Measurements from ENCODE around the gene C22orf15.

The C22orf15 gene

DNA sequence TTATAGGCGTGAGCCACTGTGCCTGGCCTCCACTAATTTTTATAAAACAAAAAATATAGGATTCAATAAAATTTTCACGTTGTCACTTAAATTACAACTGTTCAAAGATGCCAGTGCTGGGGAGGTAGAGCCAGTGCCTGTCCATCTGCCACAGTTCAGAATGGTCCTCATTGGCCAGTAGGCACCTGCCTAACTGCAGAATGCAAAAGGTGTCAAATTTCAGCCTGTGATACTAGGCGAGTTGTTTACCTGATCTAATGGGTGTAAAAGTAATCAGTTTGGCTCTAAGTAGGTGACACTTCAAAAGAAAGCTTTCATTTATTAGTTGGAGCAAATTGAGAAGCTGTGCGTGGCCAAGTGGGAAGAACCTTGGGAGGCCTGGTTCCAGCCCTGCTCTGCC is 26.3 kb downstream of the C22orf15 start:
- no peak for DNase-seq (ENCODE audit: low read depth)

DNA sequence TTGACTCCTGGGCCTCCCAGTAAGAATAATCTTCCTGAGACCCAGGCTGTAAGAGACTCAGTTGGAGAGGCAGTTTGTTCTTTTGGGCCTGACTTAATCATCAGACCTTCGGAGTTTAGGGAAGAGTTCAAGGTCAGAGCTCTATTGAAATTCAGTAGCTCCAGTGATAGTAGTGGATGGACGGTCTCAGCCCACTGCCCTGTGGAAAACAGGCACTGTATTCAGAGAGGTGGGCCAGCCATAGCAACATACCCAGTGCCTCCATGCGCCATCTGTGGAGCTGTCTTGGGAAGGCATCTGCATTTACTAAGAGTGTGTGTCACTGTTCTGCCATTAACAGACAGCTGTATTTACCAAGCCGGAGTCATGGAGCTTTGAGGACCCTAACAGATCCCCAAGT is 26.8 kb downstream of the C22orf15 start:
- no peak for DNase-seq (ENCODE audit: low read depth)

DNA sequence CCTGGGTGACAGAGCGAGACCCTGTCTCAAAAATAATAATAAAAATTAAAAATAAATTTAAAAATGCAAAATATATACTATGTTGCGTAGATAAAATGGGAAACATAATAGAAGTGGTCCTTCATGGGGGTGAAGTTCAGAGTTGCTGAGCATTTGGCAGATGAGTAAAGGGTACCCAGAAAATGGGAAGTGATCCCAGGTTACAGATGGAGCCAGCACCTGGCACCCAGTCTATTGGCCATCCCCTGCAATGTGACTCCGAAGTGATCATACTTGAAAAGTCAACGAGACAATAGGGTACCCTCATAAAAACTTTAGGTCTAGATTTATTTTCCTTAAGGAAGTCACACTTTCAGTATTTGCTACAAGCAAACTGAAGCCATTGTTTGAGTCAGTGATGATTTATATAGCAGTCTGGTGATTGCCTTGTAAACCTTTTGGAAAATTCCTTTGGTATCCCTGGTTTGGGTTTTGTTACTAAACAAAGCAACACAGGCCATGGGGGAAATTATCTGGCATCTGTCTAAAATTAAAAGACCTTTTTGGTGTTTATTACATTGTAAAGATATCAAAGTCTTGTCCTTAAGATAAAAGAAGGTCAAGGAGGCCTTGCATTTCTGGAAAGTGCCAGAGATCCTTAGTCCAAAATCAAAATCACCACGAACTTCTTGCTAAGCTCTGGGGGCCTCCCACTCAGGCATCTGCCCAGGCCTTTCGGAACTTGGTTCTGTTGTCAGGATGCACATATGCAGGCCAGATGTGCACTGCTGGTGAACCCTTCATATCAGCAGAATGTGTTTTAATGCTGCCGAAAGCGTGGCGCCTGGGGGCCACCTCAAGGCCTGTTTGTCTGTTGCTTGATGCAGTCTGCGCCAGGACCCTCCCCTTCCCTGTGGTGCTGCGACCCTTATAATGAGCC is 28.3 kb downstream of the C22orf15 start:
- no peak for DNase-seq (ENCODE audit: low read depth)

DNA sequence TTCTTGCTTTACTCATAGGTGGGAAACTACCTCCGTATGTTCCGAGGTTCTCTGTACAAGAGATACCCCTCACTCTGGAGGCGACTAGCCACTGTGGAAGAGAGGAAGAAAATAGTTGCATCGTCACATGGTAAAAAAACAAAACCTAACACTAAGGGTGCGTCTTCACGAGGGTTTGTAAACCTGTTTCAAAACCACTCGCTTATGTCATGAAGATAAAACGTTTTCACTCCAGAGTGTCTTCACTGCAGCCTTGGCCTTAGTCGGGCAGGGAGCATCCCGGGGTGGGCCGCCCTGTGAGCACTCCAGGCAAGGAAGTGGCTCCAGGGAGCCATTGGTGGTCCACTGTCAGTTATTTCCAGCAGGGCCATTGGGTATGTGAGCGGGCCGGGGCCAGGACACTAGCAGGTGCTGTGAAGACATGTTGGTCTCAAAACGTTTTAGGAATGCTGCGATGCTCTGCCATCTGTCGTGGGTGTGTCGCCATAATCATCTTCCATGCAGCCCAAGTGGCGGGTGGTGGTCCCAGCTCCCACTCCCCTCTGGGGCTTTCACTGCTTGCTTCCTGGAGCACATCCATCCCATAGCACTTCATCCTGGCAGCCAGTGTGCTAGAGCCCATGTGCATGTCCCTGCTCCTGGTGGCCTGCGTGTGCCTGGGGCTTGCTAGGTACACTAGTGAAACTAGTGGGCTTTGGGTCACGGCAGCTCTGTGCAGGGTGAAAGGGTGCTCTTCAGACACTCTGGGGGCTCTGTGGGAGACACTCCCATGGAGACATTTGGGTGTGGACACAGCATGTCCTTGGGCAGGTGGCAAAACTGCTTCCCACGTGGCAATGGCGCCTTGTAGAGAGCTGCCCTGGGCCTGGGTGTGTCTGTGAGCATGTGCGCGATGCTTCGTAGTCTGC is 29.2 kb downstream of the C22orf15 start:
- DNase-seq (ENCODE audit: low read depth): no peak

DNA sequence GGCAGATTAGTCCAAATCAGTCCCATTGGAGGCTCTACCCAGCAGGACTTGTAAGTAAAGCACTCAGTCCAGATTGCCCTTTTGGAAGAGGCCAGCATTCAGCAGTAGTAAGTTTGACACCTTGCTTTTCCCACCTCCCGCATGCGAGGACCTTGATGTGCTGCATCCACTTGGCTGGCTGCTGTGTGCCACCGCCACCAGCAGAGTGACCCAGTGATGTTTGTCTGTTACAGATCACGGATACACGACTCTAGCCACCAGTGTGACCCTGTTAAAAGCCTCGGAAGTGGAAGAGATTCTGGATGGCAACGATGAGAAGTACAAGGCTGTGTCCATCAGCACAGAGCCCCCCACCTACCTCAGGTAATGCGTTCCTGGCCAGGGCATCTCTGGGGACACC is 30.5 kb downstream of the C22orf15 start:
- no peak for DNase-seq (ENCODE audit: low read depth)

DNA sequence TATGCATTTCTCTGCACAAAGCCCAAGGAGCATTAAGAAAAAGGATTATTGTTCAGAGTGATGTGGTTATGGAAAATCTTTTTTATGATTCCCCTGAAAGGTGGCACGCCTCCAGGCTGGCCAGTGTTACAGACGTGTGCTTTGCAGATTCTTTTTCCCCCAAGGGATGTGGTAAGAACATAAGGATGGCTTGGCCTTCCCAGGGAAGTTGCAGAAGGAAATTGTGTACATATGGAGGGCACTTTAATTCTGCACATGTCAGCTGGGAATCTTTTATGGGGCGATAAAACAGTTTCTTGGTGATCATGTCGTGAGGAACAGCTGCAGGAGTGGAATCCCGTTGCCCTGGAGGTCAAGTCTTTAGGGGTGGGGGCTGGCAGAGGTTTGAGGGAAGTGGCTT is 33.7 kb downstream of the C22orf15 start:
- no peak for DNase-seq (ENCODE audit: low read depth)

DNA sequence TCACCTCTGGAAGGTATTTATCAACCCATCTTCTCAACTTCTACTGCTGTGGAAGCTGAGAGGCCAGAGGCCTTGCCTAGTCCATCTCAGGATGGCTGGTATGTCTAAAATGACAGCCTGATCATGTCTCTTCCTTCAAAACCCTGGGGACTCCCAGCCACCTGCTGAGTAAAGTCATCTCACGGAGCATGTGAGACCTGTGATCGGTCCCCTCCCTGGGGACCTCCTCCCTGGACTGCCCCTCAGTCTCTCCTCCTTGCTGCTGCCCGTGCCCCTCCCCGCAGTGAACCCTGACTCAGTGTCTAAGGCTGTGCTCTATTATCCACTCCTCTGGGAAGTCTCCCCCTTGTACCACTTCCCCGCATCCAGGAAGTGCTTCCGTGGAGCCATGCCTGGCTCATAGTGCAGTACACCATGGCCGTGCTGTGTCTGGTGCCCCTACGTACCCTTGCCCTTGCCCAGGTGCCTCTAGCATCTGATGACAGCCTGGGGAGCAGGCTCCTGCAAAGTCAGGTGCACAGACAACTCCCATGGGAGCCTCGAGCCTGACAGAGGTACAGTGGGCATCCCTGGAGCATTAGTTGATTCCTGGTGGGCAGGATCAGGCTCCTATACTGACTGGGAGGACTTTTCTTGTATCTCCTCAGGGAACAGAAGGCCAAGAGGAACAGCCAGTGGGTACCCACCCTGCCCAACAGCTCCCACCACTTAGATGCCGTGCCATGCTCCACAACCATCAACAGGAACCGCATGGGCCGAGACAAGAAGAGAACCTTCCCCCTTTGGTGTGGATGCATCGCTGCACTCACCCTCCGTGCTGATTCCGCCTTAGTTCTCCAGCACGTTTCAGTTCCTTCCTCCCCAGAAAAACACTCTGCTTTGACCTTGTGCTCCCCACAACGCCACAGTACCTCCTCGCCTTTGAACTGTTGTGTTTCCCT is 37.8 kb downstream of the C22orf15 start:
- no peak for DNase-seq (ENCODE audit: low read depth)

DNA sequence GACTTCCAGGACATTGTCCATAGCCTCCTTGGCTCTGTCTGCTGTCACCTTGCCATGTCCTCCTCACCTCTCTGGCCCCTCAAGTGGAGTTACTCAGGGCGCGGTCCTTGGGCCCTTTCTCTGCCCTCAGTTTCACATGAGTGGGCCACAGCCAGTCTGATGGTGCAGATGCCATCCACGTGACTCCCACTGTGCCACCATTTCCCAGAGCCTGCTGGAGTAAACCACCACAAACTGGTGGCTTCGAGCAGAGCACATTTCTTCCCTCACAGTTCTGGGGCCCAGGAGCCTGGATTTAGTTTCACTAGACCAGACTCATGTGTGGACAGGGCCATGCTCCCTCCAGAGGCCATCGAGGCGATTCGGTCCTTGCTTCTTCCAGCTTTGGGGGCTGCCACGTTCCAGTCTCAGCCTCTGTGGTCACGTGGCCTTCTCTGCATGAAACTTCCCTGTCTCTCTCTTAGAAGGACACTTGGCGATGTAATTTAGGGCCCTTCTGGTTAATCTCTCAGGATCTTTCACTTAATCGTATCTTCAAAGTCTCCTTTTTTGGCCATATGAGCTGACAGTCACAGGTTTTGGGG is 38.5 kb downstream of the C22orf15 start:
- DNase-seq (ENCODE audit: low read depth): no peak

DNA sequence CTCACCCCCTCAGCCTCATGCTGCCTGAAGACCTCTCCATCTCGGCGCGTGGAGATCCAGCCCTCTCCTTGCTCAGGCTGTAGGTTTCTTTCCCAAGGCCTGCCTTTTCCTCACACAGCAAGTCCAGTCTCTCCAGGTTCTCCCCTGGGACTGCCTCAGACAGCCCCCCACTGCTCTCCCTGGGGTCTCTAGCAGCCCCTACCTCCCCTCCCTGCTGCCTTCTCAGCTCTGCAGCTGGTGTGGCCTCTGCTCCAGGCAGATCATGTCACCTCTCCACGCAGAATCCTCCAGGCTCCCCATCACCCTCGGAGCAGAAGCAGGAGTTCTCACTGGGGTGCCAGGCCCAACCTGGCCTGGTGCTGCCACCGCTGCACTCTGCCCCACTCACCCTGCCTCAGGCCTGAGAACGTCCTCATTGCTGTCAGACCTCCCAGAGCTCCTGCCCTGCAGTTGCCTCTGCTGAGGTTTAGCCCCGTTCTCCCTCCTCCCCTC is 39.1 kb downstream of the C22orf15 start:
- no peak for DNase-seq (ENCODE audit: low read depth)

DNA sequence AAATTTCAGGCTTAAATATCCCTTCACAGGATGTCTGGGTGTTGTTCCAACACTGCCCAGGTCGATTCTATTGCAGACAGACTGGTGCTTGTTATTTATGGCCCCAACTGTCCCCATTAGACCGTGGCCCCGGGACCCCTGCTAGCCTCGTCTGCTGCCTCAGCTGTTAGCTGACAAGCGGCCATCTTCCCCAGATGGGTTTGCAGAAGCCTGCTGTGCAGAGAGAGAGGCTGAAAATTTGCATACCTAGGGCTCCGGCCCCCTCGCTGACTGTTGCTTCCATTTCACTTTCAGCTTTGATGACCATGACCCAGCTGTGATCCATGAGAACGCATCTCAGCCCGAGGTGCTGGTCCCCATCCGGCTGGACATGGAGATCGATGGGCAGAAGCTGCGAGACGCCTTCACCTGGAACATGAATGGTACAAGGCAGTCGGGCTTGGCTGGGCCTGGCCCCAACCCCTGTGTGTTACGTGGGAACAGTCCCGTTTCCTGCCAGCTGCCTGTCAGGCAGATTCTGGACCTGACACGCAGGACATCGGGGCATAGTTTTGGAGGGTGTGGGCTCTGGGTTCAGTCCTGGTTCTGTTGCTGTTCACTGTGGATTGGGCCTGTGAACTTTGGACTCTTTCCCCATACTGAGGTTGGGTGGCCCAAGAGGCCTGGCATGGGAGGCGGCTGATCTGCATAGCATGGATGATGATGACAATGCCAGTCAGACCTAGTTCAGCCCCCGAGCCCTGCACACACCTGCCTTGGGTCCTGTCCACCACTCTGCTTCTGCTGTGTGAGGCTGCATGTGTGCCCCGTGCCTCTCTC is 40.4 kb downstream of the C22orf15 start:
- DNase-seq (ENCODE audit: low read depth): no peak

DNA sequence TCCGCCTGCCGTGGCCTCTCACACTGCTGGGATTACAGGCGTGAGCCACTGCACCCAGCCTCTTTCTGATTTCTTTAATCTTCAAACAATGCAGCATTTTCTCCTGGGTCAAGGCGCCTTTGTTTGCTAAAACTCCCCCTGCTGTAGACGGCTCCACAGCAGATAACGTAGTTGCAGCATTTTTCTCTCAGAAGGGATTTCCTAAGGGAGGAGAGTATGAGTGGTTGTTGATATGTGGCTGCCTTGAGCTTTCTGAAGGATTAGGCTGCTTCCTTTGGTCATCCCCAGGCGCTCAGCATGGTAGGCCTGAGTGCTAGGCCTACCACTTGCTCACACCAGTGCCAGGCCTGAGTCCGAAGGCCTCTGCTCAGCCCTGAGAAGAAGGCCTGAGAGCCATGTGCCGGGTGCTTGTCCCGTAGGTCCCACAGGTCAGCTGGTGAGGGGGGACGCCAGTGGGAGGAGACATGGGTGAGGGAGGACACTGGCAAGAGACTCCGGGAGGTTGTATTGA is 42.0 kb downstream of the C22orf15 start:
- DNase-seq (ENCODE audit: low read depth): no peak

DNA sequence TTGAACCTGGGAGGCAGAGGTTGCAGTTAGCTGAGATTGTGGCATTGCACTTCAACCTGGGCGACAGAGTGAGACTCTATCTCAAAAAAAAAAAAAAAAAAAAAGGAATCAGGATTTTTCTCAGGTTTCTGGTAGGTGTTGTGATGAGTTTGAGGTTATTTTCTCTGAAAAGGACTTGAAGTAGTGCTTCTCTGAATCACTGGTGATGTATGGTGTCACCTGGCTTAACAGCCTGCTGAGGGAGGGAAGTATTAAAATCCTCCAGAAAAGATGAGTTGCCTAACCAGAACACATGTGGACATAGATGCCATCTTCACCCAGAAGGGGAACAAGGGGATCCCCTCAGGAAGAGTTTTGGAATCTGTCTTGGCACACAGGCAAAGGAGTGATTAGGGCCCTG is 44.0 kb downstream of the C22orf15 start:
- DNase-seq (ENCODE audit: low read depth): no peak

DNA sequence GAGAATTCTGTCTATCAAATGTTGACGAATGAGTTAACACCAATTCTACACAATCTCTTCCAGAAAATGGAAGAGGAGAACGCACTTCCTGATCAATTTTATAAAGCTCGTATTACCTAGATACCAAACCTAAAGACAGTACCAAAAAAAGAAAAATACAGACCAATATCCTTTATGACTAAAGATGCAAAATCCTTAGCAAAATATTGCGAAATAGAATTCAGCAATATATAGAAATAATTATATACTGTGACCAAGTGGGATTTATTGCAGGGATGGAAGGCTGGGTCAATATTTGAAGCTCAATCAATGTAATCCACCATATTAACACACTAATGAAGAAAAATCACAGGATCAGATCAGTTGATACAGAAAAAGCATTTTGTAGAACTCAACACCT is 49.6 kb downstream of the C22orf15 start:
- DNase-seq (ENCODE audit: low read depth): no peak

Data from stimulated activated CD8-positive, alpha-beta memory T cell treated with anti-CD3 and anti-CD28 coated beads, Interleukin-7, amount 100 ng/mL, for 24 hours (primary cell).